RWPE1 (cell line): ENCODE data around the gene DPM1.

ENCODE experiments used
- CTCF ChIA-PET: fragments of 350-600 bp; sonication (Branson Sonifier 250); formaldehyde crosslinking; extraction: SDS; loops from one replicate; lab custom pipeline; 2021; lab: Yijun Ruan, JAX
- POLR2A ChIA-PET: fragments of 400-600 bp; formaldehyde crosslinking; extraction: SDS; loops from one replicate; lab custom pipeline; 2020; ENCODE audit warnings: antibody characterized with exemption; ENCODE audit not compliant: low non-redundant PET; lab: Yijun Ruan, JAX
- DNase-seq: peaks from one replicate; pipeline ENCODE4 v3.0.0; 2012; ENCODE audit warnings: low spot score
- H3K27ac ChIP-seq: fragments of 450-650 bp; 2 replicates; pipeline ENCODE4 v1.5.1; 2017
- TF ChIP-seq, protein P1 (sequence below): fragments of 450-650 bp; conservative IDR thresholded peaks from 2 replicates; pipeline ENCODE4 v1.5.1; 2017; ENCODE audit warnings: low read depth, mild to moderate bottlenecking

The DPM1 gene

DNA sequence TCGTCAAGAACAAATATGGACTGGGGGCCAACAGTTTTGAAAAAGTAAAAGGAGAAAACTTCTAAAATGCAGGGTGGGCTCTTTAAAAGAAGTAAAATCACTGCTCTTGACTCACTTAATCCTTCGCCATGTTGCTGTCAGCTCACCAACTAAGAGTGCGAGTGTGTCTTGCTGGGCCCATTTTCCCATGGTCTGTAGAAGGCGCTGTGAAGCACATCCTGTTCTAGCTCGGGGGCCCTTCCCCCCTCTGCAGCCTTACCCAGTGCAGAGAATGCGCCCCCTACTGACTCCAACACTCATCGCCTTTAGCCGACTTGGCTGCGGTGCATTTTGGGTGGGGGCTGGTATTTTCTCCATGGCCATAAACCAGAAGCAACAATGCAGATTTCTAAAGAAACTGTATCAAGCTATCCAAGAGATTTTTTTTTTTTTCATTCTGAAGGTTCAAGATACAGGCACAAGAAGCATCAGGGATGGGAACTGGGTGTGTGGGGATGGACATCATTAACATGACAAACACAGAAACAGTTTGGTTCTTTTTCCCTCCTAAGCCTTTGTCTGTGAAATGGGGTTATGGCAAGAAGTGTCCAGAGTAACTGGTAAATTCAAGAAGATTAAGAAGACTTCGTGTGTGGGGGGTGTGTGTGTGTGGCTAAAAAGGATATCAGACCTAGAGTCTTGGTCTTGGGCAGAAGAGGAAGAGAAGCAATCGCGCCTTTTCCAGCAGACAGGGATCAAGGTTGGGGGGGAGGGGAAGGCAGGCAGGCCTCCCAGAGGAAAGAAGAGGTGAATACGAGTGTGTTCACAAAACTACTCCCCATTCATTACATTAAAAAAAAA lies 28.8 kb downstream of the DPM1 start:
- peak overlapping the region; percentile 96 for H3K27ac ChIP-seq
- ChIA-PET POLR2A (interaction anchor here (1.3 to 2.1 kb wide), 2 partner anchors 10 to 29 kb away, joined by 4 to 10 read pairs; partner anchors contain the start of genes DPM1 and MOCS3), CTCF (interaction anchor here (0.5 to 7.6 kb wide), 17 partner anchors 9 to 349 kb away, joined by 3 to 58 read pairs (median 4); partner anchors contain the start of genes BCAS4 and DPM1)
- peak; percentile 90 for DNase-seq
- TF ChIP-seq, protein P1, sequence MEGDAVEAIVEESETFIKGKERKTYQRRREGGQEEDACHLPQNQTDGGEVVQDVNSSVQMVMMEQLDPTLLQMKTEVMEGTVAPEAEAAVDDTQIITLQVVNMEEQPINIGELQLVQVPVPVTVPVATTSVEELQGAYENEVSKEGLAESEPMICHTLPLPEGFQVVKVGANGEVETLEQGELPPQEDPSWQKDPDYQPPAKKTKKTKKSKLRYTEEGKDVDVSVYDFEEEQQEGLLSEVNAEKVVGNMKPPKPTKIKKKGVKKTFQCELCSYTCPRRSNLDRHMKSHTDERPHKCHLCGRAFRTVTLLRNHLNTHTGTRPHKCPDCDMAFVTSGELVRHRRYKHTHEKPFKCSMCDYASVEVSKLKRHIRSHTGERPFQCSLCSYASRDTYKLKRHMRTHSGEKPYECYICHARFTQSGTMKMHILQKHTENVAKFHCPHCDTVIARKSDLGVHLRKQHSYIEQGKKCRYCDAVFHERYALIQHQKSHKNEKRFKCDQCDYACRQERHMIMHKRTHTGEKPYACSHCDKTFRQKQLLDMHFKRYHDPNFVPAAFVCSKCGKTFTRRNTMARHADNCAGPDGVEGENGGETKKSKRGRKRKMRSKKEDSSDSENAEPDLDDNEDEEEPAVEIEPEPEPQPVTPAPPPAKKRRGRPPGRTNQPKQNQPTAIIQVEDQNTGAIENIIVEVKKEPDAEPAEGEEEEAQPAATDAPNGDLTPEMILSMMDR, result peak; percentile 95

DNA sequence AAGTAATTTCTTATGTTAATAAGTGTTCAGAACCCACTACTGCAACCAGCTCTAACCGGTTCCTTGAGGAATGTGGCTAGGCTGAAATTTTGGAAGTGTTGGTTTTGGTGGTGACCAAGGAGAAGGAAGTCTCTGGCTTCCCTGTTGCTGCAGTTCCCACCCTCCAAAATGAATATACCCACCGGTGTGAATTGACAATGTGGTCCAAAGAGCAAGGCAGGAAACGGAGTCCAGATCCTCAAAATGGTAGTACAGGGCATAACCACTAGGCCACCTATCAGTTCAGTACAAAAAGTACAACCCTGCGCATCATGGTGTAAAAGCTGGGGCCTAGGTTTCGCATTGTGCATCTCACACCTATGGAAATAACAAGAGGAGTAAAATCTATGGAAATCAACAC lies 29.9 kb downstream of the DPM1 start:
- no peak for DNase-seq
- ChIA-PET CTCF (interaction anchor here (0.6 to 7.6 kb wide), 7 partner anchors 8 to 762 kb away, joined by 3 to 58 read pairs (median 5); partner anchors contain the start of gene BCAS4), POLR2A (no interaction called here)
- H3K27ac ChIP-seq, result no peak overlapping the region
- TF ChIP-seq, protein P1, result no peak

DNA sequence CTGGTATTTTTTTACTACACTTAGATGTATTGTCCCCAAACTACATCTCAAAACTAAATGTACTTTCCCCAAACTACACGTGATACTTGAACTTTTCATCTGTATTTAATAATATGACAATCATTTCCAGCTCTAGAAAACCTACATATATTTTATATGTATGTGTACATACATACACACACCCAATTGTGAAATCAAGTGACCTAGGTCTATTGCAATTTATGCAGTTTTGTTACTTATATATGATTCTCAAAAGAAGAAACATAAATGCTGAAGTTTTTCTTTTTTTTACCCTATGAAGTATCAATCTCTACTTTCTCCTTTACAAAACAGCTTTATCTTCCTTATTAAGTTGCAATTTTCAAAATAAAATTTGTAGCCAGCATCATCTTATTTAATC lies 31.8 kb downstream of the DPM1 start:
- CTCF ChIA-PET, result interaction anchor here (0.5 to 7.6 kb wide), 6 partner anchors 8 to 156 kb away, joined by 3 to 58 read pairs (median 3); partner anchors contain the start of gene BCAS4
- no peak overlapping the region for H3K27ac ChIP-seq
- TF ChIP-seq, protein P1, result no peak
- DNase-seq, result no peak
- POLR2A ChIA-PET, result no interaction called here

DNA sequence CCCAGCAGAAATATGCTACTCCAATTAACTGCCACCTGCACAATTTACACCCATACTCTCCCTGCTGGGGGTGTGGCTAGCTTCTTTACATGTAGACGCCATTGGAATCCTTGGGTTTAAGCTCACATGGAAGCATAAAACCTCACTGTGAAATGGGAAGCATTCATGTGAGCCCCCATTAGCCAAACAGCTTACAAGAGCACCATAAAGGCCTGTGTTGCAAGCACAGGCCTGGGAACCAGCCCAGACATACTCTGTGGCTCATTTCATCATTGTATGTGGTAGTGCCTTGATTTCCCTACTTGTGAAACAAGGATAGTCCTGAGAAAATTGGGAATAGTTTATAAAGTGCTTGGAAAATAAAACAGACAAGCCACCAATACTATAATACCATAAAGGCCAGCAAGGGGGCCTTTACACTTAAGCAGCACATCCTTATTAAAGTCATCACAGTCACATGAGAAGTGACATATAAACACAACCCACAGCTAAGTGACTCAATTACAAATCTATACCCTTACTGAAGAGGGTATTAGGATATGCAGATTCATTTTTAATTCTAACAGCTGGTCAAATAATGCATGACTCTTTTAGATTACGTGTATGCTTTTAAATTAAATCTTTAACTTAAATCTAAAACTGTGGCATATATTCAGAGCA lies 33.9 kb downstream of the DPM1 start:
- H3K27ac ChIP-seq, result no peak overlapping the region
- TF ChIP-seq, protein P1, result no peak
- CTCF ChIA-PET, result interaction anchor here (2.0 kb wide), 1 partner anchor 130 kb away, joined by 20 read pairs; the partner anchor contains the start of gene BCAS4

DNA sequence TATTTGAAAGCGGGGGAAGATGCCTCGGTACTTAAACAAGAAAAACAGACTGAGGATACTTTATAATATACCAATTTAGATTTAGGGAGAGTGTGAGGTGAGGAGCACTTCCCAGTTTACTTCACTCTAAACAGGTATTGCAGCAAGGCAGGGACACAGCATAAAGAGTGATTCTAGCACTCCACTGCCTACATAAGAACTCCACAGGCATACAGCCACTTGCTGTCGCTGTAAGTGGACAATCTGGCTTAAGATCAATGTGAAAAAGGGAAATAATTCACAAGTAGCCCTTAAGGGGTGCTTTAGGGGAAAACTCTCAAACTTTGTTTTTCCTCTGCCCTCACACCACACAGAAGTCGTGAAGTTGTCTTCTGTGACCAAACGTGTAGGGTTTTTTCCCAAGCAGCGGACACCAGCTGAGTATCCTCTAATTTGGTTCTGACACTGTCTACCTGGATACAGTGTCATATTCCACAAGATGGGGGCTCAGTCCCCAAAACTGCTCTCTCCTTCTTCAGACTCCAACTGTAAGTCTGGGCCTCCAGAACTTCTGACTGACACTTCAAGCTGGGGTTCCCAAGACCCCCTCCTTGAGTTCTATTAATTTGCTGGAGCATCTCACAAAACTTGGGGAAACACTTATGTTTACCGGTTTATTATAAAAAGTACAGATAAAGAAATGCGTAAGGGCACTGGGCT lies 36.4 kb downstream of the DPM1 start:
- TF ChIP-seq, protein P1, result no peak
- no peak for DNase-seq
- H3K27ac ChIP-seq, result peak overlapping the region; percentile 51
- ChIA-PET CTCF (interaction anchor here (0.5 to 2.9 kb wide), 4 partner anchors 7 to 272 kb away, joined by 4 to 20 read pairs (median 10); partner anchors contain the start of genes ADNP and BCAS4), POLR2A (interaction anchor here (0.9 kb wide), 1 partner anchor 37 kb away, joined by 6 read pairs; the partner anchor contains the start of genes DPM1 and MOCS3)

More for the DNA sequence above, 33.9 kb downstream of the DPM1 start:
- POLR2A ChIA-PET, result no interaction called here
- no peak for DNase-seq

DNA sequence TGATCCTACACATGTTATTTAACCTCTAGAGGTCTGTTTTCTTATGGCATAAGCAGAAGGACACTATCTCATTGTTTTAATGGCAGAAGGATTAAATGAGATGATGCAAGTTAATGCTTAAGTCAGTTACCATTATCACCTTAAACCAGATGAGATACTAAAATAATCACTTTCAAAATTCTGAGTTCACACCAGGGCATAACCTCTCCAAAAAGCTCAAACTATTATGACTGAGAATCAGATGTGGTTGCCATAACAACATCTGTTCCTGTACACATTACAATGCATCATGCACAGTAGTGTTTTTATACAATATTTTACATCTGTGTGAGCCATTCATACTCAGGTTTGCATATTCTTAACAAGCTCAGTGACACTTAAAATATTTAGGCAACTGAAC lies 37.3 kb downstream of the DPM1 start:
- DNase-seq, result peak; percentile 51
- TF ChIP-seq, protein P1, result no peak
- no peak overlapping the region for H3K27ac ChIP-seq
- ChIA-PET POLR2A (no interaction called here), CTCF (interaction anchor here (0.5 to 2.9 kb wide), 2 partner anchors 8 to 273 kb away, joined by 4 to 16 read pairs; no protein-coding TSS in a partner anchor)
